Measurements from ENCODE around the gene CCDC110.

The CCDC110 gene

GRCh38 chr4:185464887-185465286, 6.6 kb downstream of the CCDC110 start:
- peaks cover 11% of the 10 kb centered on the region for H3K27me3 ChIP-seq (ENCODE audit: insufficient read depth, insufficient read length)
- no peaks in the 10 kb centered on the region for H3K36me3 ChIP-seq (ENCODE audit: insufficient read depth, insufficient read length, low read length)
- TF ChIP-seq SUZ12 (IDR thresholded peaks at IDR 0.05; ENCODE audit: extremely low read depth, insufficient read depth, insufficient read length) (no peak), YY1 (IDR thresholded peaks at IDR 0.05; ENCODE audit: insufficient read depth, insufficient read length) (no peak), ZNF274 (IDR thresholded peaks at IDR 0.05; ENCODE audit: low read depth, low read length) (no peak)
- peaks cover 2% of the 10 kb centered on the region for H3K4me1 ChIP-seq (ENCODE audit: insufficient read depth, insufficient read length)
- H3K4me3 ChIP-seq (ENCODE audit: insufficient read length, low read depth), result no peak overlapping the region
- H3K9me3 ChIP-seq (ENCODE audit: insufficient read depth, low read length), result no peaks in the 10 kb centered on the region
- H3K9ac ChIP-seq (ENCODE audit: insufficient read length, low read depth), result no peak overlapping the region
- no peak for DNase-seq (ENCODE audit: low read depth, low spot score)

GRCh38 chr4:185464183-185464582, 7.3 kb downstream of the CCDC110 start:
- no peaks in the 10 kb centered on the region for H3K36me3 ChIP-seq (ENCODE audit: insufficient read depth, insufficient read length, low read length)
- H3K9ac ChIP-seq (ENCODE audit: insufficient read length, low read depth), result no peak overlapping the region
- H3K4me3 ChIP-seq (ENCODE audit: insufficient read length, low read depth), result no peak overlapping the region
- no peak for TF ChIP-seq SUZ12 (IDR thresholded peaks at IDR 0.05; ENCODE audit: extremely low read depth, insufficient read depth, insufficient read length)
- no peak for TF ChIP-seq YY1 (IDR thresholded peaks at IDR 0.05; ENCODE audit: insufficient read depth, insufficient read length)
- TF ChIP-seq ZNF274 (IDR thresholded peaks at IDR 0.05; ENCODE audit: low read depth, low read length), result no peak
- H3K9me3 ChIP-seq (ENCODE audit: insufficient read depth, low read length), result no peaks in the 10 kb centered on the region
- DNase-seq (ENCODE audit: low read depth, low spot score), result no peak
- no peaks in the 10 kb centered on the region for H3K4me1 ChIP-seq (ENCODE audit: insufficient read depth, insufficient read length)
- peaks cover 4% of the 10 kb centered on the region for H3K27me3 ChIP-seq (ENCODE audit: insufficient read depth, insufficient read length)

GRCh38 chr4:185463541-185463940, 8.0 kb downstream of the CCDC110 start:
- DNase-seq (ENCODE audit: low read depth, low spot score), result no peak
- Histone ChIP-seq H3K9me3 (ENCODE audit: insufficient read depth, low read length) (no peaks in the 10 kb centered on the region), H3K9ac (ENCODE audit: insufficient read length, low read depth) (no peak overlapping the region), H3K36me3 (ENCODE audit: insufficient read depth, insufficient read length, low read length) (no peaks in the 10 kb centered on the region), H3K4me3 (ENCODE audit: insufficient read length, low read depth) (no peak overlapping the region), H3K27me3 (ENCODE audit: insufficient read depth, insufficient read length) (no peaks in the 10 kb centered on the region), H3K4me1 (ENCODE audit: insufficient read depth, insufficient read length) (no peaks in the 10 kb centered on the region)
- TF ChIP-seq SUZ12 (IDR thresholded peaks at IDR 0.05; ENCODE audit: extremely low read depth, insufficient read depth, insufficient read length) (no peak), ZNF274 (IDR thresholded peaks at IDR 0.05; ENCODE audit: low read depth, low read length) (no peak), YY1 (IDR thresholded peaks at IDR 0.05; ENCODE audit: insufficient read depth, insufficient read length) (no peak)

- DNase-seq (ENCODE audit: low read depth, low spot score), result no peak
- H3K4me1 ChIP-seq (ENCODE audit: insufficient read depth, insufficient read length), result no peaks in the 10 kb centered on the region
- no peaks in the 10 kb centered on the region for H3K36me3 ChIP-seq (ENCODE audit: insufficient read depth, insufficient read length, low read length)
- no peaks in the 10 kb centered on the region for H3K27me3 ChIP-seq (ENCODE audit: insufficient read depth, insufficient read length)
- TF ChIP-seq ZNF274 (IDR thresholded peaks at IDR 0.05; ENCODE audit: low read depth, low read length) (no peak), SUZ12 (IDR thresholded peaks at IDR 0.05; ENCODE audit: extremely low read depth, insufficient read depth, insufficient read length) (no peak), YY1 (IDR thresholded peaks at IDR 0.05; ENCODE audit: insufficient read depth, insufficient read length) (no peak)
- H3K4me3 ChIP-seq (ENCODE audit: insufficient read length, low read depth), result no peak overlapping the region
- H3K9ac ChIP-seq (ENCODE audit: insufficient read length, low read depth), result no peak overlapping the region
- H3K9me3 ChIP-seq (ENCODE audit: insufficient read depth, low read length), result no peaks in the 10 kb centered on the region
These were observed 10.0 kb downstream of the CCDC110 start for GRCh38 chr4:185461565-185461964.

GRCh38 chr4:185457136-185457535, 14.4 kb downstream of the CCDC110 start:
- Histone ChIP-seq H3K27me3 (ENCODE audit: insufficient read depth, insufficient read length) (no peaks in the 10 kb centered on the region), H3K4me3 (ENCODE audit: insufficient read length, low read depth) (no peak overlapping the region), H3K4me1 (ENCODE audit: insufficient read depth, insufficient read length) (no peaks in the 10 kb centered on the region), H3K9me3 (ENCODE audit: insufficient read depth, low read length) (no peaks in the 10 kb centered on the region), H3K9ac (ENCODE audit: insufficient read length, low read depth) (no peak overlapping the region), H3K36me3 (ENCODE audit: insufficient read depth, insufficient read length, low read length) (no peaks in the 10 kb centered on the region)
- no peak for DNase-seq (ENCODE audit: low read depth, low spot score)
- no peak for TF ChIP-seq SUZ12 (IDR thresholded peaks at IDR 0.05; ENCODE audit: extremely low read depth, insufficient read depth, insufficient read length)
- no peak for TF ChIP-seq ZNF274 (IDR thresholded peaks at IDR 0.05; ENCODE audit: low read depth, low read length)
- TF ChIP-seq YY1 (IDR thresholded peaks at IDR 0.05; ENCODE audit: insufficient read depth, insufficient read length), result no peak

GRCh38 chr4:185456131-185456530, 15.4 kb downstream of the CCDC110 start:
- no peaks in the 10 kb centered on the region for H3K36me3 ChIP-seq (ENCODE audit: insufficient read depth, insufficient read length, low read length)
- no peak for DNase-seq (ENCODE audit: low read depth, low spot score)
- no peaks in the 10 kb centered on the region for H3K9me3 ChIP-seq (ENCODE audit: insufficient read depth, low read length)
- H3K4me1 ChIP-seq (ENCODE audit: insufficient read depth, insufficient read length), result no peaks in the 10 kb centered on the region
- no peak overlapping the region for H3K4me3 ChIP-seq (ENCODE audit: insufficient read length, low read depth)
- H3K27me3 ChIP-seq (ENCODE audit: insufficient read depth, insufficient read length), result no peaks in the 10 kb centered on the region
- no peak for TF ChIP-seq YY1 (IDR thresholded peaks at IDR 0.05; ENCODE audit: insufficient read depth, insufficient read length)
- TF ChIP-seq ZNF274 (IDR thresholded peaks at IDR 0.05; ENCODE audit: low read depth, low read length), result no peak
- H3K9ac ChIP-seq (ENCODE audit: insufficient read length, low read depth), result no peak overlapping the region

- no peak for DNase-seq (ENCODE audit: low read depth, low spot score)
- no peaks in the 10 kb centered on the region for H3K36me3 ChIP-seq (ENCODE audit: insufficient read depth, insufficient read length, low read length)
- no peak overlapping the region for H3K4me3 ChIP-seq (ENCODE audit: insufficient read length, low read depth)
- TF ChIP-seq SUZ12 (IDR thresholded peaks at IDR 0.05; ENCODE audit: extremely low read depth, insufficient read depth, insufficient read length) (no peak), ZNF274 (IDR thresholded peaks at IDR 0.05; ENCODE audit: low read depth, low read length) (no peak), YY1 (IDR thresholded peaks at IDR 0.05; ENCODE audit: insufficient read depth, insufficient read length) (no peak)
- H3K27me3 ChIP-seq (ENCODE audit: insufficient read depth, insufficient read length), result no peaks in the 10 kb centered on the region
- no peaks in the 10 kb centered on the region for H3K9me3 ChIP-seq (ENCODE audit: insufficient read depth, low read length)
- H3K9ac ChIP-seq (ENCODE audit: insufficient read length, low read depth), result no peak overlapping the region
- no peaks in the 10 kb centered on the region for H3K4me1 ChIP-seq (ENCODE audit: insufficient read depth, insufficient read length)
These were observed 26.3 kb downstream of the CCDC110 start for GRCh38 chr4:185445209-185445608.

- Histone ChIP-seq H3K27me3 (ENCODE audit: insufficient read depth, insufficient read length) (no peaks in the 10 kb centered on the region), H3K4me3 (ENCODE audit: insufficient read length, low read depth) (no peak overlapping the region), H3K9ac (ENCODE audit: insufficient read length, low read depth) (no peak overlapping the region), H3K36me3 (ENCODE audit: insufficient read depth, insufficient read length, low read length) (no peaks in the 10 kb centered on the region), H3K4me1 (ENCODE audit: insufficient read depth, insufficient read length) (no peaks in the 10 kb centered on the region), H3K9me3 (ENCODE audit: insufficient read depth, low read length) (no peaks in the 10 kb centered on the region)
- no peak for DNase-seq (ENCODE audit: low read depth, low spot score)
- TF ChIP-seq ZNF274 (IDR thresholded peaks at IDR 0.05; ENCODE audit: low read depth, low read length) (no peak), YY1 (IDR thresholded peaks at IDR 0.05; ENCODE audit: insufficient read depth, insufficient read length) (no peak), SUZ12 (IDR thresholded peaks at IDR 0.05; ENCODE audit: extremely low read depth, insufficient read depth, insufficient read length) (no peak)
These were observed 30.1 kb downstream of the CCDC110 start for GRCh38 chr4:185441479-185441878.

Data from NT2/D1 (cell line).